Neural progenitor cell (in vitro differentiated cells): ENCODE data around the gene DNER.

Experiments used
- CTCF ChIP-seq: fragments of 200-600 bp; sonication (generic); IDR thresholded peaks from 2 replicates; pipeline ENCODE4 v1.5.1; 2017; ENCODE audit warnings: antibody characterized with exemption, mild to moderate bottlenecking
- EZH2 ChIP-seq: fragments of 200-600 bp; sonication (generic); IDR thresholded peaks from 2 replicates; pipeline ENCODE4 v1.6.1; 2017; ENCODE audit warnings: antibody characterized with exemption, mild to moderate bottlenecking, moderate library complexity

GRCh38 chr2:229559986-229560385 lies 154.4 kb downstream of the DNER start:
- TF ChIP-seq CTCF (no peak), EZH2 (no peak)
